HG03108 (cell line): ENCODE results near the gene TANC1.

Experiments
- ATAC-seq: cut with Tn5 transposase; IDR thresholded peaks from one replicate; pipeline ENCODE4 v1.9.1; 2021; ENCODE audit warnings: moderate library complexity; ENCODE audit not compliant: unreplicated experiment

Gene TANC1

DNA sequence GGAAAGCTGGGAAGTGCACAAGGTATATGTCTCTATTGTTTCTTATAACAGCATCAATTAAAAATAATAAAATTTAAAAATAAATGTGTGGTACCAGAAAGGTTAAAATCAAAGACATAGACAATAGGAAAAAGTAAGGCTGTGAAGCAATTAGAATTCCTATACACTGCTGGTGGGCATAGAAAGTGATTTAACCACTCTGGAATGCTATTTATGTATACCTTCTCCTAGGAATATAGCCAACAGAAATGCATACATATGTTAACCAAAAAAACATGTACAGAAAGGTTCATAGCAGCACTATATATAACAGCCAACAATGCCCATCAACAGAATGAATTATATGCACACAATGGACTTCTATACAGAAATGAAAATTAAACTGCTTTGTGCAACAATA lies 275.1 kb downstream of the TANC1 start:
- ATAC-seq: no peak

DNA sequence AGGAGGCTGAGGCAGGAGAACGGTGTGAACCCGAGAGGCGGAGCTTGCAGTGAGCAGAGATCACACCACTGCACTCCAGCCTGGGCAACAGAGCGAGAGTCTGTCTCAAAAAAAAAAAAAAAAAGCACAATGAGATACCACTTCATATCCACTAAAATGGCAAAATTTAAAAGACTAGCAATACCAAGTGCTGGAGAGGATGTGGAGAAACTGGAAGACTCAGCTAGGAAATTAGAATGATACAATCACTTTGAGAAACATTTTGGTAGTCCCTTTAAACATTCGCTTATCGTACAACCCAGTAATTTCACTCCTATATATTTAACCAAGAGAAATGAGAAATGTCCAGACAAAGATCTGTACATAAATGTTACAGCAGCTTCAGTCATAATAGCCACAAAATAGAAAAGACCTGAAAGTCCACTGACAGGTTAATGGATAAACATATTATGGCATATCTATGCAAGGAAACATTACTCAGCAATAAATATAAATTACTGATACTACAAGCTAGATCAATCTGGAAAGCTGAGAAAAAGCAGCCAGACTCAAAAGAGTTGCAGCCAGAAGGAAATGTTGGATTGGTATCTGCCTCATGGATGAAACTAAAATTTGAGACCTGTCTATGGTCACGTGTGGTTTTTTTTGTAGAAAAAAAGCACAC lies 278.0 kb downstream of the TANC1 start:
- ATAC-seq: no peak

DNA sequence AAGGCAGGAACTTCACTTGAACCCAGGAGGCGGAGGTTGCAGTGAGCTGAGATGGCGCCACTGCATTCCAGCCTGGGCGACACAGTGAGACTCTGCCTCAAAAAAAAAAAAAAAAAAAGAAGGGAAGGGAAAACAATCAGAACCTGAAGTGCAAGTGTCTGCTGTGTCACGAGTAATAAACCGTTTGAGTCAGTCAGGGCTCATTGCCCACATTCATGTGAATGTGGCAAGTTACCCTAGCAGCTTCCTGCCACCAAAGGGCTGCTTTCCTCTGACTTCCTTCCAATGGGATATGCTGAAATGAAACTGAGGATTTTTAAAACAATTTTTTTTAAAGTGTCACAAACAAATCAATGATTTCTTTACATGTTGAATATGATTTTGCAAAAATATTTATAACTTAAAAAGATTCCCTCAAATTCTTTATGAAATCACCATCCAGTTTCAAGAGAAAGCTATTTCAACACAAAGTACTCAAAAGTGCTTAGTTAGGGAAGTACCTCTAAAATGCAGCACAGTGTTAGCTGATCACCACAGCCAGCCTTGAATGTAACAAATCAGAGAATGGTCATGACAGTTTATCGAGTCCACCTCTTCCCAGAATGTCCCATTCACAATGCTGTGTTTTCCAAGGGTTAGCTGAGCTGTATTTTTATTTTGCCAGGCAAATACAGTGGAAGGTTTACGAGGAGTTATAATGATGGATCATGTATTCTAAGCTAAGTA lies 281.7 kb downstream of the TANC1 start:
- peak; percentile 81 for ATAC-seq

DNA sequence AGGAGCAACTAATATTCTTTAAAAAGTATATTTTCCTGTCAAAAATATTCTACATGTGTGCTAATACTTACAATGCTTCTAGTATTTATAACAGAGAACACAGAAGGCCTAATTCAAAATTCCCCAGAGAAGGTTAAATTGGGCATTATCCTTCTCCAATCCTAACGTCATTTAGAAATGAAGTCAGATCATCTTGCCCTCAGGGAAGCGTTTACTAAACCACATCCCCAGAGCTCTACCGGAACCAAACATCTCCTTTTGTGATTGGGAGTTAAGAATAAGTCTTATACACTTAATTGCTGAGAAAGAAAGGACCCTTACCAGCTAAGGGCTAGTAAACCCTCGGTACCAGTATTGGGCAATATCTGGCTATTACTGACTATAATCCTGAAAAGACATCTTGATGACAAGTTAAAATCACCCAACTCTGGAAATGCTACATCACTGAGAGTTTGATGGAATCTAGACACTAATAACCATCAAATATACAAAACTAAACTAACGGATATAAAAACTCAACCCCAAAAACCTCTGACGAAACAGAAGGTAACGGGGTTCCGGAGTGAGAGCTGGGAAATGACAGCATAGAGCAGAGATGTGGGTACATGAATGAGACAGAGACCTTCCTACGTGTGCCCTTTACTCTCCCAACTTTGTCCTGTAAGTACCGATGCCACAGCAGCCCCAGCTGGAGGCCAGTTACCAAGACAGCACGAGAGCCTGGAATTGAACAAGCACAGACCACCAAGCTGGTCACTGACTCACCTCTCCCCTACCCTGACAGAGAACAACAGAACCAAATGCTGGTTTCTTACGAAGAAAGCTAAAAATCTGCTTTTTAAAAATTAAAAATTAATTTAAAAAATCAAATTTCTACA lies 283.1 kb downstream of the TANC1 start:
- no peak for ATAC-seq

DNA sequence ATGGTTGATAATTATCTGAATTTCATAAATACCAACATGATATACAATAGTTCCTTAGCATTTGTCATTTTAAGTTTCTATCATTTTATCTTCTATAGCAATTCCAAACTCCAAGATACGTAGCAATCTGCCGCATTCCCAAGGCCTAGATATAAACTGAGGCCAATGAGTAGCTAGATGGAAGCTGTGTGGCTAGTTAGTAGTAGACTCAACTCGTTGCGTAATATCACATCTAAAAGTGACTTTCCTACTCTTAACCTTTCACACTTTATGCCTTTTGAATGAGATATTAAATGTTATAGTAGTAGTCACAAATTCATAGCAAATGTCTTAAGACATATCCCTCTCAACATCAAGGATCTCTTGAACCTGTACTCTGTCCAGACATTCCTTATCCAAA lies 284.5 kb downstream of the TANC1 start:
- ATAC-seq: no peak

DNA sequence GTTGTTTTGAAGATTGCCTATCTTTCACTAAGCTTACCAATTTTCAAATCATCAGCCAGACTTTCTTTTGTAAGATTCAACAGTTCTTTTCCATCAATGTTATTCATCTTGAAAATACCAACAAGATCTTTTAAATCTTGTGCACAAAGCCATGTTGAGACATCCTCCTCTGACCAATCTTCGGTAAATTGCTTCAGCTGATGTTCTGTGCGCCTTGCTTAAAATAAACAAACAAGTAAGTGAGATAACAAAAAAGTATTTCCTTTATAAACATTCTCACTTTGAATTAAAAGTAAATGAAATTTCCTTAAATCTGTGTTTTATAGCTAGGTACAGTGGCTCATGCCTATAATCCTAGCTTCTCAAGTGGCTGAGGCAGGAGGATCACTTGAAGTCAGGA lies 287.7 kb downstream of the TANC1 start:
- ATAC-seq: no peak

DNA sequence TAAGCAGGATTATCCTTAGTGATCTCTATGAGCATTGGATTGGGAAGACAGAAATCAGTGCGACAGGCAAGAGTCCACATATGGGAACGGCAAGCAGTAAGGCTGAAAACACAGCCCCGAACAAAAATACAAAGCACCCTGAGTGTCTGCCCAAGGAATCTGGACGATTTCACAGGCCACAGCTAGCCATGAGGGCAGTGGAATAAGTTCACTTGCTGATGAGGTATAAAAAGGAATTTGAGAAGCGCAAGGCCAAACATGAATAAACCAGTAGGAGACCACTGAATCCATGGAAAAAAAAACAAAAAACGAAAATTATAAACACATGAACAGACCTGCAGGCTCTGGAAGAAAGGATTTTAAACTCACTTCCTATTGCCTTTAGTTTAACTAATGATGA lies 293.8 kb downstream of the TANC1 start:
- no peak for ATAC-seq

DNA sequence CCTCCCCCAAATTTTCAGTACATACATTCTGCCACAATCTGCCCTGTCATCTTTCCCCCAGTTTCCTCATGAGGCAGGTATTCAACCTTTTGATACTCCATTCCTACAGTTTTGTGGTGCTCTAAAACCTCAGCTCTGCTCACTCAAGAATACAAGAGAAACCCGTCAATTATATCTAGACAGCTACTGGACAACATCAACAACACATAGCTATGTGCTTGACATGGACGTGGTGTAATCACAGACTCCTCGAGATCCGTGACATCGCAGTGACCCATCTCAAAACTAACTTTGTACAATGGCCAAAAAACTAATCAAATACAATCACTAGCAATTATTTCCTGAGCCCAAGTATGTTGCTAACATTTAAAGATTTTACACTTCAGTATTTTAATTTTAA lies 294.5 kb downstream of the TANC1 start:
- no peak for ATAC-seq

DNA sequence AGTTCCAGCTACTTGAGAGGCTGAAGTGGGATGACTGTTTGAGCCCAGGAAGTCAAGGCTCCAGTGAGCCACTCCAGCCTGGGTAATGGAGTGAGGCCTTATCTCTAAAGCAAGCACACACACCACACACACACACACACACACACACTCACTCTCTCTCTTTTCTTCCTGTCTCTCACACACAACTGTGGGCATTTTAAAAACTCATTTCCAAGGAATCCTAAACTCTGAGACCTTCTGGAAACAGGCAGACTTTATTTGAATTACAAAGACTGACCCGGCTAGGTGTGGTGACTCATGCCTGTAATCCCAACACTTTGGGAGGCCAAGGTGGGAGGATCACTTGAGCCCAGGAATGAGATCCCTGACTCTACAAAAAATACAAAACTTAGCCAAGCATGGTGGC lies 296.7 kb downstream of the TANC1 start:
- no peak for ATAC-seq

DNA sequence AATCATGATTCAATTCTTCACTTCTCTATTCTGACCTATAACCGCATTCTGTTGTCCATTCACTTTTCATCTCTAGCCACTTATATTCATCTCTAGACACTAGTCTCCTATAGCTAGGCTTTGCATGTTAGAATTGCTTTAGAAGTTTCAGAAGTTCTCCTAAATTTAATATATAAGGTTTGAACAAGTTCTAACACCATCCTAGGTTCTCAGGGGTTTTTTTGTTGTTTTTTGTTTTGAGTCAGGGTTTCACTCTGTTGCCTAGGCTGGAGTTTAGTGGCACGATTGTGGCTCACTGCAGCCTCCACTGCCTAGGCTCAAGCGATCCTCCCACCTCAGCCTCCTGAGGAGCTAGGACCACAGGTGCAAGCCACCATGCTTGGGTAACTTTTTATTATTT lies 298.1 kb downstream of the TANC1 start:
- peak; percentile 43 for ATAC-seq

DNA sequence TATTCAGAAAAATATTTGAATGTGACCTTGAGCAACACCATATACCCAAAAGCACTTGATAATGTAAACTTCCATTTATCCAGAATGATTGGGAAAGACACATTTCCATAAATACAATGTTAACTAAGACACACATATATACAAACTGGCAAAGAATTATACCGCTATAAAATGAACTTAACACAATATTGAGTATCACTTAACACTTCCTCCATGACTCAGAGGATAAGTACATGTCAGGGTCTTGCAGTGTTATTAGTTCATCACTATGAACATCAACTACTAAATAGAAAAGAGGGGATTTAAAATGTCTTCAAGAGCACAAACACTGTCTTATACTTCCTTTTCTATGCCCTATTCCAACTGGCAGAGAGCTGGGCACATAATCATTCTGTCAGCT lies 299.5 kb downstream of the TANC1 start:
- no peak for ATAC-seq

DNA sequence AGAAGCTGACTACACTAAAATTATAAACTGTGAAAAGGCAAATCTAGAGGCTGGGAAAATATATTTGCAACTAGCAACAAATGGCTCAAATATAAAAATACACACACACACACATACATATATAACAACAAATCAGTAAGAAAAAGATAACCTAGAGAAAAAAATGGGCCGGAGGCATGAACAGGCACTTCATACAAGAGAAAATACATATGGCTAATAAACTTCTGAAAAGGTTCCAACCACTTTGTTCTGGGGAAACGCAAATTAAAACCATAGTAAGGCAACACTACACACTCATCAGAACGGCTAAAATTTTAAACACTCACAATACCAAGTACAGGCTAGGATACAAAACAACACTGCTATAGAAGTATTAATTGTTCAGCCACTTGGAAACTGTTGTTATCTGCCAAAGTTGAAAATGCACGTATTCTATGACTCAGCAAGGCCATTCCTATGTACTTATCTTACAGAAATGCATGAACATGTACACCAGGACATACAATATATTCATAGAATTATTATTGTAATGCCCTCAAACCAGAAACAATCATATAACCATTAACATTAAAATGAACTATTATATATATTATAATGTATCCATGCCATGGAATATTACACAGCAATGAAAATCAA lies 302.4 kb downstream of the TANC1 start:
- no peak for ATAC-seq

DNA sequence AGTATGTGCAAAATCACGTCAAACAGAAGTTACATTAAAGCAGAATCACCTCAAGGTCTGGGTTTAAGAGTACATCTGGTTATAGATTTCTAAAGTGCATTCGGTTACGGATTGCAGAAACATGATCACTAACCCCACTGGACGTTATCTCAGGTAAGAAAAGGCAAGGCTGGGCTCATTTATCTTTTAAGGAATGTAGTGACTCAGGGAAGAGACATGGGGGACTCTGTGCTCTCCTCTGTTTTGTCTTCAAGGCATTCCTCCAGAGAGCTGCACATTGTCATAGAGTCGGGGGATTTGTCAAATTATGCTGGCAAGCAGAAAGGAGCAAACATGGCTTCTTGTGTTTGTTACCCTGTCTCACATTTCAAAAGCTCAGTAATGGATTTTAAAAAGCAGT lies 303.7 kb downstream of the TANC1 start:
- no peak for ATAC-seq

DNA sequence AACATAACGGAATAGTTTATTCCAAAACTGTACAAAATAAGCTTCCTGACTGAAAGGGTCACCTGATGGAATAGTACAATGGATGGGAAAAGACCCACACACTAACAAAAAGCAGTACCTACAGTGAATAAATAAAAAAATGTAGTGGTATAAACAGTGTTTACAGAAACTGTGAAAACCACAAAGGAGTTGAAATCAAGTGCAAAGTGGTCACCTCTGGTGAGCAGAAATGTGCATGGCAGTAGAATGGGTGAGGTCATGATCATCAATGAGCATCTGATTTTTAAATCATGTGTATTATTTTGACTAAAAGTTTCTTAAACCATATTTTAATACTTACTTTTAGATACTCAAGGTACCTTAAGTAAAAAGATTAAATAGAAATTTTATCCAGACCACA lies 306.7 kb downstream of the TANC1 start:
- ATAC-seq: no peak

DNA sequence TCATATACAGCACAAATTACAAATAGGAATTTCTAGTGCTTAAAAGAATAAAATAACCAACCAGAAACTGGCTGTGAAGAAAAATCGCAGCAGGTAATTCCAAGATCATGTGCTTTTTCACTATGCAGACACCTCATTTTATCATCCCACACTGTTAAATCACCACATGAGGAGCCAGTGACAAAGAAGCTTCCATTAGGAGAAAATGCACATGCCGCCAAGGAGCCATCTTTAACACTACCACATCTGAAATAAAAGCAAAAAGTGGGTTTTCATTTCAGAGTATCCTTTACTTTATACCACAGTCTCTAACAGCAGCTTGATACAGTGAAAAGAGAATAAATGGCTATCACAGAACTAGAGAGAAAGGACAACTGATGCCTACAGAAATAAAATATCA lies 311.3 kb downstream of the TANC1 start:
- ATAC-seq: no peak

DNA sequence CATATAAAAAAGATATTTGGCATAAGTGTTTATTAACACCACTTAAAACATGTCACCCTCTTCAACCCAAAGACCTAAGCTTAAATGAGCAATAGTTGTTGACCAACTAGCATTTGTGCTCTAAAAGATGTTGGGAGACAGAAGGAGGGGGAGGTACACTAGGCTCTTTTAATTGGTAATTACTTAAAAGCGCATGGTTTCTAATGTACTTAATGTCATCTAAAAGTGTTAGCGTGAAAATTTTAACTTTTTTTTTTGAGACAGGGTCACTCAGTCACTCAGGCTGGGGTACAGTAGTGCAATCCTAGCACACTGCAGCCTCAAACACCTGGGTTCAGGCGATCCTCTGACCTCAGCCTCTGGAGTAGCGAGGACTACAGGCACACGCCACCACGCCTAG lies 312.6 kb downstream of the TANC1 start:
- no peak for ATAC-seq
